Measurements from ENCODE around the gene PELI2.

The PELI2 gene

GRCh38 chr14:56154321-56154720 is 36.1 kb downstream of the PELI2 start:
- Histone ChIP-seq H2BK15ac (ENCODE audit: low read length) (no peak overlapping the region), H2AK5ac (ENCODE audit: low read depth, low read length) (no peak overlapping the region), H2AFZ (ENCODE audit: low read length) (no peak overlapping the region), H3K18ac (ENCODE audit: low read length) (no peak overlapping the region), H2BK5ac (ENCODE audit: low read length) (no peak overlapping the region), H3K23ac (ENCODE audit: low read depth, low read length, poor library complexity) (no peak overlapping the region), H3K4me1 (ENCODE audit: control insufficient read depth in 2 of 2, insufficient read depth in 1 of 2, low read depth in 1 of 2, low read length in 2 of 2) (no peaks in the 10 kb centered on the region), H3K27me3 (ENCODE audit: control insufficient read depth in 3 of 3, insufficient read depth in 3 of 3, low read depth in 1 of 3, low read length in 3 of 3) (no peaks in the 10 kb centered on the region), H3K4ac (ENCODE audit: low read length) (no peak overlapping the region), H3K79me1 (ENCODE audit: low read depth, low read length) (no peaks in the 10 kb centered on the region), H3K4me3 (ENCODE audit: low read length in 2 of 2) (no peak overlapping the region), H3K14ac (ENCODE audit: low read length) (no peak overlapping the region), H2BK120ac (ENCODE audit: low read depth, low read length) (no peak overlapping the region), H3K36me3 (replicated peaks in 1 of 2; ENCODE audit: control insufficient read depth in 2 of 2, insufficient read depth in 2 of 2, low read length in 2 of 2) (no peaks in the 10 kb centered on the region), H4K8ac (ENCODE audit: low read depth, low read length) (no peak overlapping the region), H3K9me3 (replicated peaks in 1 of 2; ENCODE audit: control insufficient read depth in 2 of 2, insufficient read depth in 1 of 2, low read depth in 1 of 2, low read length in 2 of 2) (no peaks in the 10 kb centered on the region), H3K4me2 (ENCODE audit: insufficient read depth, low read length, poor library complexity, severe bottlenecking) (no peak overlapping the region), H2BK12ac (ENCODE audit: low read length) (no peak overlapping the region), H3K27ac (replicated peaks; ENCODE audit: low read length) (no peak overlapping the region), H4K91ac (ENCODE audit: low read depth, low read length, poor library complexity) (no peak overlapping the region), H3K9ac (ENCODE audit: low read depth, low read length, poor library complexity) (no peak overlapping the region)
- DNase-seq (ENCODE audit: low spot score), result no peak
- no CpG with 5 or more reads among the region's 5 CpGs for WGBS, 2 donors (ENCODE audit: extremely low coverage in 2 of 2, insufficient read length in 2 of 2, insufficient replicate concordance in 1 of 2)

- no peaks in the 10 kb centered on the region for H3K36me3 ChIP-seq (replicated peaks in 1 of 2; ENCODE audit: control insufficient read depth in 2 of 2, insufficient read depth in 2 of 2, low read length in 2 of 2)
- no peak for DNase-seq (ENCODE audit: low spot score)
- no peak overlapping the region for H2BK120ac ChIP-seq (ENCODE audit: low read depth, low read length)
- no peak overlapping the region for H4K91ac ChIP-seq (ENCODE audit: low read depth, low read length, poor library complexity)
- no peaks in the 10 kb centered on the region for H3K9me3 ChIP-seq (replicated peaks in 1 of 2; ENCODE audit: control insufficient read depth in 2 of 2, insufficient read depth in 1 of 2, low read depth in 1 of 2, low read length in 2 of 2)
- no peak overlapping the region for H2BK15ac ChIP-seq (ENCODE audit: low read length)
- peaks cover 0 to 1% of the 10 kb centered on the region in 2 donors for H3K4me1 ChIP-seq (ENCODE audit: control insufficient read depth in 2 of 2, insufficient read depth in 1 of 2, low read depth in 1 of 2, low read length in 2 of 2)
- no peak overlapping the region for H3K18ac ChIP-seq (ENCODE audit: low read length)
- no peak overlapping the region for H2AK5ac ChIP-seq (ENCODE audit: low read depth, low read length)
- no peak overlapping the region for H3K14ac ChIP-seq (ENCODE audit: low read length)
- H3K4me2 ChIP-seq (ENCODE audit: insufficient read depth, low read length, poor library complexity, severe bottlenecking), result no peak overlapping the region
- no peak overlapping the region for H3K23ac ChIP-seq (ENCODE audit: low read depth, low read length, poor library complexity)
- no peak overlapping the region for H4K8ac ChIP-seq (ENCODE audit: low read depth, low read length)
- H3K27me3 ChIP-seq (ENCODE audit: control insufficient read depth in 3 of 3, insufficient read depth in 3 of 3, low read depth in 1 of 3, low read length in 3 of 3), result no peaks in the 10 kb centered on the region
- no peak overlapping the region for H3K9ac ChIP-seq (ENCODE audit: low read depth, low read length, poor library complexity)
- no peak overlapping the region for H2BK12ac ChIP-seq (ENCODE audit: low read length)
- H3K79me1 ChIP-seq (ENCODE audit: low read depth, low read length), result no peaks in the 10 kb centered on the region
- no peak overlapping the region for H3K27ac ChIP-seq (replicated peaks; ENCODE audit: low read length)
- no peak overlapping the region for H2AFZ ChIP-seq (ENCODE audit: low read length)
- no peak overlapping the region for H2BK5ac ChIP-seq (ENCODE audit: low read length)
- H3K4me3 ChIP-seq (ENCODE audit: low read length in 2 of 2), result no peak overlapping the region
- no peak overlapping the region for H3K4ac ChIP-seq (ENCODE audit: low read length)
Observed at GRCh38 chr14:56156096-56156495, 37.9 kb downstream of the PELI2 start.

GRCh38 chr14:56159066-56159465 is 40.9 kb downstream of the PELI2 start:
- Histone ChIP-seq H3K36me3 (replicated peaks in 1 of 2; ENCODE audit: control insufficient read depth in 2 of 2, insufficient read depth in 2 of 2, low read length in 2 of 2) (no peaks in the 10 kb centered on the region), H3K18ac (ENCODE audit: low read length) (no peak overlapping the region), H3K79me1 (ENCODE audit: low read depth, low read length) (no peaks in the 10 kb centered on the region), H2BK12ac (ENCODE audit: low read length) (no peak overlapping the region), H3K27ac (replicated peaks; ENCODE audit: low read length) (no peak overlapping the region), H4K8ac (ENCODE audit: low read depth, low read length) (no peak overlapping the region), H3K4me2 (ENCODE audit: insufficient read depth, low read length, poor library complexity, severe bottlenecking) (no peak overlapping the region), H4K91ac (ENCODE audit: low read depth, low read length, poor library complexity) (no peak overlapping the region), H2AFZ (ENCODE audit: low read length) (no peak overlapping the region), H2BK120ac (ENCODE audit: low read depth, low read length) (no peak overlapping the region), H3K4ac (ENCODE audit: low read length) (no peak overlapping the region), H2AK5ac (ENCODE audit: low read depth, low read length) (no peak overlapping the region), H3K4me3 (ENCODE audit: low read length in 2 of 2) (no peak overlapping the region), H3K27me3 (ENCODE audit: control insufficient read depth in 3 of 3, insufficient read depth in 3 of 3, low read depth in 1 of 3, low read length in 3 of 3) (no peaks in the 10 kb centered on the region), H3K9ac (ENCODE audit: low read depth, low read length, poor library complexity) (no peak overlapping the region), H3K23ac (ENCODE audit: low read depth, low read length, poor library complexity) (no peak overlapping the region), H3K14ac (ENCODE audit: low read length) (no peak overlapping the region), H2BK5ac (ENCODE audit: low read length) (no peak overlapping the region), H3K9me3 (replicated peaks in 1 of 2; ENCODE audit: control insufficient read depth in 2 of 2, insufficient read depth in 1 of 2, low read depth in 1 of 2, low read length in 2 of 2) (peaks cover 2 to 11% of the 10 kb centered on the region in 2 donors), H2BK15ac (ENCODE audit: low read length) (no peak overlapping the region), H3K4me1 (ENCODE audit: control insufficient read depth in 2 of 2, insufficient read depth in 1 of 2, low read depth in 1 of 2, low read length in 2 of 2) (peaks cover 0 to 1% of the 10 kb centered on the region in 2 donors)
- no CpG with 5 or more reads among the region's 4 CpGs for WGBS, 2 donors (ENCODE audit: extremely low coverage in 2 of 2, insufficient read length in 2 of 2, insufficient replicate concordance in 1 of 2)
- no peak for DNase-seq (ENCODE audit: low spot score)

- Histone ChIP-seq H3K27ac (replicated peaks; ENCODE audit: low read length) (no peak overlapping the region), H3K4me3 (ENCODE audit: low read length in 2 of 2) (no peak overlapping the region), H4K8ac (ENCODE audit: low read depth, low read length) (no peak overlapping the region)
Observed at GRCh38 chr14:56160088-56160487, 41.9 kb downstream of the PELI2 start.

More at GRCh38 chr14:56160088-56160487, 41.9 kb downstream of the PELI2 start:
- no peak overlapping the region for H2BK12ac ChIP-seq (ENCODE audit: low read length)
- no peak overlapping the region for H3K4me2 ChIP-seq (ENCODE audit: insufficient read depth, low read length, poor library complexity, severe bottlenecking)
- H2BK5ac ChIP-seq (ENCODE audit: low read length), result no peak overlapping the region
- H3K79me1 ChIP-seq (ENCODE audit: low read depth, low read length), result no peaks in the 10 kb centered on the region
- H3K23ac ChIP-seq (ENCODE audit: low read depth, low read length, poor library complexity), result no peak overlapping the region
- peaks cover 0 to 1% of the 10 kb centered on the region in 2 donors for H3K4me1 ChIP-seq (ENCODE audit: control insufficient read depth in 2 of 2, insufficient read depth in 1 of 2, low read depth in 1 of 2, low read length in 2 of 2)
- no peak overlapping the region for H3K18ac ChIP-seq (ENCODE audit: low read length)
- peaks cover 2 to 13% of the 10 kb centered on the region in 2 donors for H3K9me3 ChIP-seq (replicated peaks in 1 of 2; ENCODE audit: control insufficient read depth in 2 of 2, insufficient read depth in 1 of 2, low read depth in 1 of 2, low read length in 2 of 2)
- no peak overlapping the region for H2BK120ac ChIP-seq (ENCODE audit: low read depth, low read length)
- no peak overlapping the region for H2AK5ac ChIP-seq (ENCODE audit: low read depth, low read length)
- no peak for DNase-seq (ENCODE audit: low spot score)
- H2BK15ac ChIP-seq (ENCODE audit: low read length), result no peak overlapping the region
- H2AFZ ChIP-seq (ENCODE audit: low read length), result no peak overlapping the region
- H3K9ac ChIP-seq (ENCODE audit: low read depth, low read length, poor library complexity), result no peak overlapping the region
- WGBS, 2 donors (ENCODE audit: extremely low coverage in 2 of 2, insufficient read length in 2 of 2, insufficient replicate concordance in 1 of 2), result no CpG with 5 or more reads among the region's 2 CpGs
- H3K14ac ChIP-seq (ENCODE audit: low read length), result no peak overlapping the region
- H4K91ac ChIP-seq (ENCODE audit: low read depth, low read length, poor library complexity), result no peak overlapping the region
- no peak overlapping the region for H3K4ac ChIP-seq (ENCODE audit: low read length)
- H3K36me3 ChIP-seq (replicated peaks in 1 of 2; ENCODE audit: control insufficient read depth in 2 of 2, insufficient read depth in 2 of 2, low read length in 2 of 2), result no peaks in the 10 kb centered on the region
- no peaks in the 10 kb centered on the region for H3K27me3 ChIP-seq (ENCODE audit: control insufficient read depth in 3 of 3, insufficient read depth in 3 of 3, low read depth in 1 of 3, low read length in 3 of 3)
